Smooth muscle cell of the umbilical artery (primary cell): Measurements from ENCODE around the gene OR2G2. TPM values are rescaled to one million over a fixed set of nuclear protein-coding genes. Genes with fewer than 3 reads are reported as not detected.

ENCODE experiments used
- total RNA-seq: library from RNA; depleted of rRNA; stranded (reverse); fragments of >200 nt; gene quantifications from 2 replicates; pipeline ENCODE4 v1.2.3, GENCODE V29; 2014

Gene OR2G2, protein sequence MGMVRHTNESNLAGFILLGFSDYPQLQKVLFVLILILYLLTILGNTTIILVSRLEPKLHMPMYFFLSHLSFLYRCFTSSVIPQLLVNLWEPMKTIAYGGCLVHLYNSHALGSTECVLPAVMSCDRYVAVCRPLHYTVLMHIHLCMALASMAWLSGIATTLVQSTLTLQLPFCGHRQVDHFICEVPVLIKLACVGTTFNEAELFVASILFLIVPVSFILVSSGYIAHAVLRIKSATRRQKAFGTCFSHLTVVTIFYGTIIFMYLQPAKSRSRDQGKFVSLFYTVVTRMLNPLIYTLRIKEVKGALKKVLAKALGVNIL
- not detected in 2 replicates for total RNA-seq

DNA sequence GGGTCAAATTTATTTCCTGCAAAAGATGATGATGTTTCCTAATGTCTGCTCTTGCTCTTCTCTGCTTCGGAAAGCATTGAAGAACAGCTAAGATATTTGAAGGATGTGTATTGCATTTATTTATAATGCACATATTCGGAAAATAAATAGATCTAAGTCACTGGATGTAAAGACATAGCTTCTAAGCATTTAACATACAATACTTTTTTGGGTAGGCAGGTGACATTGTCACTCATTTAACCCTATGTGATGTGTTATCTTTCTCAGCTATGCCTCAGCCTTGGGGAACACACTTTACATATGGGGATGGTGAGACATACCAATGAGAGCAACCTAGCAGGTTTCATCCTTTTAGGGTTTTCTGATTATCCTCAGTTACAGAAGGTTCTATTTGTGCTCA is at the start of gene OR2G2:
OR2G2 (plus strand) TSS at position 301 of the 400 bp plus-strand sequence; CDS start at position 301, 0 bp downstream.

DNA sequence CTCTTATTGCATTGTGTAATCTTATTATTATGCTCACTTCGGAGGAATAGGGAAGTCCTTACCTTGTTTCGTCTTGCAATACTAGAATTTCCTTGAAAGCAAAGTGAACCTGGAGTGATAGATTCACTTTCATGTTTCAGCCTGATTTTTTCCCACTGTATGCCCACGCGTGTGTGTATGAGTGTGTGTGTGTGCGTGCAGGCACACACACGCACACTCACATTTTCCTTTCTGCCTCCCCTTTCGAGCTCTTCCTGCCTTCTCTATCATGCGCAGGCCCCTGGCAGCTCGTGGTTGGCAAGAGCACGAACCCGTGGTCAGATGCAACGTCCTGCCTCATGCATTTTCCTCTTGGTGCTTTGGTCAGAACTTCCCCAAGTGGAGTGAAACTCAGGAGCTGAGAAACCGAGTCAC is 39.4 kb upstream of the OR2G2 start, which contains the start of gene GCSAML:
GCSAML (plus strand) TSS at position 366 of the 414 bp plus-strand sequence. CDS start 58 bp downstream, outside the sequence.

DNA sequence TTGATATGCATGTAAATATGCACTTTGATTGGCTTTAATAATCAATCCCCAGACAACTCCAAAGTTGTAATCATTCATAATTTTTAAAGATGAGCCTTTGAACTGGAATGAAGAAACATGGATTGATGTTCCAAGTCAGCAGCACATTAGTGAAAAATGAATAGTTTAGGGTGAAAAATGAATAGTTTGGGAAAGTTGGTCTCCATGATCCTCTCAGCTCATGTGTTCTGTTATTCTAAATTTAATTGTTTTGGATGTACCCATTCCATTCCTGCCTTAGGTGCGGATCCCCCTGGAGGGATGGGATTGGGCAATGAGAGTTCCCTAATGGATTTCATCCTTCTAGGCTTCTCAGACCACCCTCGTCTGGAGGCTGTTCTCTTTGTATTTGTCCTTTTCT is 17.1 kb downstream of the OR2G2 start, which contains the start of gene OR2G3:
OR2G3 (plus strand) TSS at position 301 of the 400 bp plus-strand sequence; CDS start at position 301, 0 bp downstream.

Other genes with a start within 250 kb of the OR2G2 start
- gene NLRP3, start 172.2 kb upstream of the OR2G2 start, total RNA-seq = 0.78 and 2.4 TPM in 2 replicates
- gene OR2B11, start 130.3 kb upstream of the OR2G2 start, total RNA-seq = not detected in 2 replicates
- under 0.01 TPM in 1 of 2 replicates, not detected in the other for gene OR2C3, start 51.9 kb upstream of the OR2G2 start, total RNA-seq
- gene GCSAML, start 39.2 kb upstream of the OR2G2 start, total RNA-seq = not detected in 2 replicates
- gene OR2G3, start 17.2 kb downstream of the OR2G2 start, total RNA-seq = not detected in 2 replicates
- gene OR13G1, start 91.4 kb downstream of the OR2G2 start, total RNA-seq = not detected in 2 replicates
- gene OR6F1, start 128.3 kb downstream of the OR2G2 start, total RNA-seq = not detected in 2 replicates
- not detected in 2 replicates for gene OR14K1, start 150.3 kb downstream of the OR2G2 start, total RNA-seq
- not detected in 2 replicates for gene OR14A2, start 159.8 kb downstream of the OR2G2 start, total RNA-seq
- not detected in 2 replicates for gene OR1C1, start 172.2 kb downstream of the OR2G2 start, total RNA-seq
- gene OR14A16, start 235.8 kb downstream of the OR2G2 start, total RNA-seq = not detected in 2 replicates